HepG2 (cell line): ENCODE data around the gene ZNF638. TPM values are rescaled to one million over a fixed set of nuclear protein-coding genes. Genes with fewer than 3 reads are reported as not detected.

Experiments
- ETV6 ChIP-seq: sonication (generic); formaldehyde crosslinking; conservative IDR thresholded peaks from 2 replicates; pipeline ENCODE4 v1.4.0; 2020; ENCODE audit warnings: missing genetic modification reagents
- FOXP4 ChIP-seq: sonication (generic); formaldehyde crosslinking; IDR thresholded peaks from 2 replicates; pipeline ENCODE4 v1.4.0; 2020; ENCODE audit warnings: missing genetic modification reagents
- GLMP ChIP-seq: sonication (generic); formaldehyde crosslinking; IDR thresholded peaks from 2 replicates; pipeline ENCODE4 v1.9.0; 2021; ENCODE audit warnings: missing genetic modification reagents, mild to moderate bottlenecking, borderline replicate concordance
- HMGXB3 ChIP-seq: sonication (generic); formaldehyde crosslinking; IDR thresholded peaks from 2 replicates; pipeline ENCODE4 v1.4.0; 2020; ENCODE audit warnings: missing genetic modification reagents, borderline replicate concordance
- HOXD1 ChIP-seq: sonication (generic); formaldehyde crosslinking; IDR thresholded peaks from 2 replicates; pipeline ENCODE4 v1.5.0; 2020; ENCODE audit warnings: missing genetic modification reagents
- RERE ChIP-seq: IDR thresholded peaks from 2 replicates; pipeline ENCODE4 v1.6.1; 2016; ENCODE audit warnings: low read depth, missing genetic modification reagents, missing compliant biosample characterization
- SMAD9 ChIP-seq: sonication (generic); formaldehyde crosslinking; IDR thresholded peaks from 2 replicates; pipeline ENCODE4 v1.5.1; 2020; ENCODE audit warnings: mild to moderate bottlenecking, missing genetic modification reagents
- TRAFD1 ChIP-seq: sonication (generic); formaldehyde crosslinking; IDR thresholded peaks from 2 replicates; pipeline ENCODE4 v1.5.1; 2020; ENCODE audit warnings: missing genetic modification reagents, mild to moderate bottlenecking, borderline replicate concordance
- WIZ ChIP-seq: sonication (generic); formaldehyde crosslinking; IDR thresholded peaks from 2 replicates; pipeline ENCODE4 v1.5.1; 2020; ENCODE audit warnings: mild to moderate bottlenecking, missing genetic modification reagents
- ZNF124 ChIP-seq: sonication (generic); formaldehyde crosslinking; IDR thresholded peaks from 2 replicates; pipeline ENCODE4 v1.4.0; 2020; ENCODE audit warnings: missing genetic modification reagents
- ZNF569 ChIP-seq: sonication (generic); formaldehyde crosslinking; IDR thresholded peaks from 2 replicates; pipeline ENCODE4 v1.5.0; 2020; ENCODE audit warnings: mild to moderate bottlenecking, missing genetic modification reagents, moderate library complexity, borderline replicate concordance
- ZNF703 ChIP-seq: sonication (generic); formaldehyde crosslinking; IDR thresholded peaks from 2 replicates; pipeline ENCODE4 v1.5.1; 2020; ENCODE audit warnings: missing genetic modification reagents, mild to moderate bottlenecking, moderate library complexity, borderline replicate concordance
- polyA plus RNA-seq, 8 experiments: library from polyadenylated mRNA; depleted of rRNA in 3 of 8; stranded (reverse) in 7 of 8; unstranded in 1 of 8; fragments of >200 nt; fragmentation: Illumina TruSeq in 4 of 8; extraction: Trizol in 4 of 8; gene quantifications; 2 replicates each; pipeline versions ENCODE4 v1.2.1 to v1.2.3, GENCODE V29; 2011 to 2016; ENCODE audit warnings: low read depth in 4 of 8, missing spikeins in 1 of 8, mixed read lengths in 1 of 8; ENCODE audit not compliant: insufficient read depth in 1 of 8
- total RNA-seq, 5 experiments: library from RNA; depleted of rRNA; stranded (reverse); fragments of >200 nt; fragmentation: Illumina TruSeq; extraction: Trizol; gene quantifications; 2 replicates each; pipeline ENCODE4 v1.2.3, GENCODE V29; 2016; ENCODE audit warnings: low read depth in 1 of 5

The ZNF638 gene
- total and polyA plus RNA-seq, 2 of the 13 experiments (the other 11 are each of a cell fraction or from before 2014, with no cell fraction given), result 92.7 to 144 TPM

GRCh38 chr2:71331581-71332434 is at the start of gene ZNF638 (continued):
- TF ChIP-seq TRAFD1 (CRISPR knock-in tag), result no peak; the same call in 1 of the 2 replicates
- peak; percentile 20; the same call in 1 of the 2 replicates for TF ChIP-seq HMGXB3 (CRISPR knock-in tag)
- no peak for TF ChIP-seq ETV6 (CRISPR knock-in tag)
- no peak for TF ChIP-seq ZNF703 (CRISPR knock-in tag)
- peak; percentile 29; the same call in 1 of the 2 replicates for TF ChIP-seq ZNF124
- TF ChIP-seq FOXP4 (CRISPR knock-in tag), result peak; percentile 68; the same call in 1 of the 2 replicates
- no peak for TF ChIP-seq ZNF569 (CRISPR knock-in tag)
- TF ChIP-seq WIZ (CRISPR knock-in tag), result no peak; the same call in 1 of the 2 replicates
- 0 out of 2 replicates have a peak, but pooled peaks have one; percentile 33 for TF ChIP-seq SMAD9 (CRISPR knock-in tag)
- 0 out of 2 replicates have a peak, but pooled peaks have one; percentile 53 for TF ChIP-seq HOXD1 (CRISPR knock-in tag)
- no peak for TF ChIP-seq RERE (CRISPR knock-in tag)
- TF ChIP-seq GLMP (CRISPR knock-in tag), result no peak
